Activated CD8-positive, alpha-beta T cell treated with anti-CD3 and anti-CD28 coated beads, Interleukin-2, amount 10 ng/mL, durations not matched to agents 7 days and 5 days (primary cell): ENCODE measurements around the gene SUN2. TPM values are rescaled to one million over a fixed set of nuclear protein-coding genes. Genes with fewer than 3 reads are reported as not detected.

ENCODE experiments used
- ATAC-seq: fragments of 150-1000 bp; cut with Tn5 transposase; one replicate; pipeline ENCODE4 v1.10.0; 2021; ENCODE audit warnings: moderate library complexity
- CTCF ChIA-PET: fragments of 350-600 bp; sonication (Branson Sonifier 250); formaldehyde crosslinking; loops from one replicate; lab custom pipeline; 2021; ENCODE audit warnings: antibody characterized with exemption; lab: Charles Lee
- POLR2A ChIA-PET: fragments of 350-600 bp; sonication (Branson Sonifier 250); formaldehyde crosslinking; loops from one replicate; lab custom pipeline; 2021; ENCODE audit warnings: antibody characterized with exemption; lab: Charles Lee
- DNase-seq: peaks from one replicate; pipeline ENCODE4 v3.0.0-alpha.2; 2020
- H3K27ac Mint-ChIP-seq: one replicate; pipeline ENCODE4 v1.8.0; 2021; ENCODE audit warnings: mild to moderate bottlenecking, mixed read lengths
- H3K27me3 Mint-ChIP-seq: one replicate; pipeline ENCODE4 v1.8.0; 2021; ENCODE audit warnings: low read depth, mixed read lengths
- H3K36me3 Mint-ChIP-seq: one replicate; pipeline ENCODE4 v1.8.0; 2021; ENCODE audit warnings: low read depth, mixed read lengths
- H3K4me1 Mint-ChIP-seq: one replicate; pipeline ENCODE4 v1.8.0; 2021; ENCODE audit warnings: low read depth, mixed read lengths
- H3K4me3 Mint-ChIP-seq: one replicate; pipeline ENCODE4 v1.8.0; 2021; ENCODE audit warnings: mild to moderate bottlenecking, mixed read lengths
- H3K9me3 Mint-ChIP-seq: one replicate; pipeline ENCODE4 v1.8.0; 2022; ENCODE audit warnings: mixed read lengths; ENCODE audit not compliant: insufficient read depth
- total RNA-seq, 2 experiments: library from RNA; stranded (reverse); gene quantifications; one replicate each; pipeline ENCODE4 v1.2.3, GENCODE V29; 2021

The SUN2 gene
- total RNA-seq, 2 experiments from 2014 or later, result 481 to 482 TPM

- H3K36me3 Mint-ChIP-seq, result peaks cover 88% of the 10 kb centered on the region
- DNase-seq (no peak), ATAC-seq (no peak)
- no peak overlapping the region for H3K4me3 Mint-ChIP-seq
- H3K9me3 Mint-ChIP-seq, result no peaks in the 10 kb centered on the region
- H3K27ac Mint-ChIP-seq, result peak overlapping the region; percentile 22
- POLR2A ChIA-PET, result interaction anchor here (0.9 to 16.4 kb wide), 3 partner anchors 12 to 22 kb away, joined by 4 to 307 read pairs (median 4); partner anchors contain the start of gene SUN2
- CTCF ChIA-PET, result interaction anchor here (1.5 to 1.6 kb wide), 2 partner anchors 12 to 15 kb away, joined by 4 to 6 read pairs; no protein-coding TSS in a partner anchor
- no peaks in the 10 kb centered on the region for H3K27me3 Mint-ChIP-seq
- H3K4me1 Mint-ChIP-seq, result peaks cover 67% of the 10 kb centered on the region
These were observed 15.6 kb downstream of the SUN2 start for GRCh38 chr22:38740116-38740723.

GRCh38 chr22:38739300-38740055 lies 16.3 kb downstream of the SUN2 start:
- ChIA-PET CTCF (interaction anchor here (1.5 to 1.6 kb wide), 2 partner anchors 12 to 14 kb away, joined by 4 to 6 read pairs; no protein-coding TSS in a partner anchor), POLR2A (interaction anchor here (0.9 to 16.4 kb wide), 2 partner anchors 13 to 17 kb away, joined by 3 to 307 read pairs; partner anchors contain the start of gene SUN2)
- Mint-ChIP-seq H3K4me3 (no peak overlapping the region), H3K4me1 (peaks cover 69% of the 10 kb centered on the region), H3K36me3 (peaks cover 88% of the 10 kb centered on the region), H3K27ac (peak overlapping the region; percentile 22), H3K9me3 (no peaks in the 10 kb centered on the region), H3K27me3 (no peaks in the 10 kb centered on the region)
- no peak for ATAC-seq
- no peak for DNase-seq

GRCh38 chr22:38738475-38739070 lies 17.2 kb downstream of the SUN2 start:
- ChIA-PET CTCF (no interaction called here), POLR2A (interaction anchor here (0.9 to 16.4 kb wide), 2 partner anchors 14 to 16 kb away, joined by 3 to 307 read pairs; partner anchors contain the start of gene SUN2)
- ATAC-seq (no peak), DNase-seq (no peak)
- Mint-ChIP-seq H3K9me3 (no peaks in the 10 kb centered on the region), H3K27ac (peak overlapping the region; percentile 55), H3K36me3 (peaks cover 93% of the 10 kb centered on the region), H3K27me3 (no peaks in the 10 kb centered on the region), H3K4me3 (no peak overlapping the region), H3K4me1 (peaks cover 71% of the 10 kb centered on the region)

GRCh38 chr22:38737302-38738060 lies 18.3 kb downstream of the SUN2 start:
- Mint-ChIP-seq H3K27ac (peak overlapping the region; percentile 85), H3K36me3 (peaks cover 90% of the 10 kb centered on the region), H3K4me3 (no peak overlapping the region), H3K9me3 (no peaks in the 10 kb centered on the region), H3K27me3 (no peaks in the 10 kb centered on the region), H3K4me1 (peaks cover 70% of the 10 kb centered on the region)
- ATAC-seq, result no peak
- ChIA-PET CTCF (interaction anchor here (5.4 kb wide), 1 partner anchor 14 kb away, joined by 57 read pairs; no protein-coding TSS in a partner anchor), POLR2A (interaction anchor here (16.4 kb wide), 1 partner anchor 15 kb away, joined by 307 read pairs; the partner anchor contains the start of gene SUN2)
- DNase-seq, result no peak

GRCh38 chr22:38736257-38736570 lies 19.6 kb downstream of the SUN2 start:
- H3K9me3 Mint-ChIP-seq, result no peaks in the 10 kb centered on the region
- ChIA-PET POLR2A (interaction anchor here (1.4 to 16.4 kb wide), 5 partner anchors 12 to 38 kb away, joined by 3 to 307 read pairs (median 12); partner anchors contain the start of genes GTPBP1 and SUN2), CTCF (interaction anchor here (5.4 kb wide), 1 partner anchor 13 kb away, joined by 57 read pairs; no protein-coding TSS in a partner anchor)
- H3K36me3 Mint-ChIP-seq, result peaks cover 81% of the 10 kb centered on the region
- H3K27me3 Mint-ChIP-seq, result no peaks in the 10 kb centered on the region
- H3K27ac Mint-ChIP-seq, result peak overlapping the region; percentile 85
- peaks cover 65% of the 10 kb centered on the region for H3K4me1 Mint-ChIP-seq
- DNase-seq (no peak), ATAC-seq (no peak)
- H3K4me3 Mint-ChIP-seq, result no peak overlapping the region

GRCh38 chr22:38735465-38736256 lies 20.1 kb downstream of the SUN2 start:
- CTCF ChIA-PET, result interaction anchor here (1.5 to 5.4 kb wide), 4 partner anchors 12 to 30 kb away, joined by 3 to 57 read pairs (median 4); no protein-coding TSS in a partner anchor
- H3K27ac Mint-ChIP-seq, result peak overlapping the region; percentile 85
- no peaks in the 10 kb centered on the region for H3K9me3 Mint-ChIP-seq
- ATAC-seq, result no peak
- peaks cover 59% of the 10 kb centered on the region for H3K4me1 Mint-ChIP-seq
- H3K27me3 Mint-ChIP-seq, result no peaks in the 10 kb centered on the region
- DNase-seq, result no peak
- POLR2A ChIA-PET, result interaction anchor here (1.0 to 16.4 kb wide), 7 partner anchors 7 to 38 kb away, joined by 3 to 307 read pairs (median 12); partner anchors contain the start of genes GTPBP1 and SUN2
- H3K36me3 Mint-ChIP-seq, result peaks cover 80% of the 10 kb centered on the region
- H3K4me3 Mint-ChIP-seq, result no peak overlapping the region

- H3K4me1 Mint-ChIP-seq, result peaks cover 57% of the 10 kb centered on the region
- H3K4me3 Mint-ChIP-seq, result no peak overlapping the region
- CTCF ChIA-PET, result interaction anchor here (0.6 to 5.4 kb wide), 7 partner anchors 12 to 459 kb away, joined by 3 to 57 read pairs (median 5); no protein-coding TSS in a partner anchor
These were observed 20.7 kb downstream of the SUN2 start for GRCh38 chr22:38735126-38735464.

GRCh38 chr22:38734421-38735100 lies 21.2 kb downstream of the SUN2 start:
- H3K4me1 Mint-ChIP-seq, result peaks cover 52% of the 10 kb centered on the region
- ATAC-seq (no peak), DNase-seq (no peak)
- CTCF ChIA-PET, result interaction anchor here (0.6 to 5.4 kb wide), 14 partner anchors 8 to 458 kb away, joined by 3 to 57 read pairs (median 8); partner anchors contain the start of genes GTPBP1 and NPTXR
- H3K9me3 Mint-ChIP-seq, result no peaks in the 10 kb centered on the region
- H3K36me3 Mint-ChIP-seq, result peaks cover 79% of the 10 kb centered on the region
- no peak overlapping the region for H3K4me3 Mint-ChIP-seq
- peak overlapping the region; percentile 85 for H3K27ac Mint-ChIP-seq
- H3K27me3 Mint-ChIP-seq, result no peaks in the 10 kb centered on the region
- POLR2A ChIA-PET, result interaction anchor here (1.0 to 16.4 kb wide), 6 partner anchors 9 to 28 kb away, joined by 4 to 307 read pairs (median 18); partner anchors contain the start of genes GTPBP1 and SUN2

More at GRCh38 chr22:38735126-38735464, 20.7 kb downstream of the SUN2 start:
- Mint-ChIP-seq H3K36me3 (peaks cover 81% of the 10 kb centered on the region), H3K27ac (peak overlapping the region; percentile 85), H3K9me3 (no peaks in the 10 kb centered on the region), H3K27me3 (no peaks in the 10 kb centered on the region)
- DNase-seq, result no peak
- no peak for ATAC-seq
- POLR2A ChIA-PET, result interaction anchor here (1.0 to 16.4 kb wide), 7 partner anchors 8 to 37 kb away, joined by 3 to 307 read pairs (median 12); partner anchors contain the start of genes GTPBP1 and SUN2

GRCh38 chr22:38733724-38734381 lies 21.9 kb downstream of the SUN2 start:
- ChIA-PET CTCF (interaction anchor here (0.9 to 5.4 kb wide), 15 partner anchors 9 to 120 kb away, joined by 3 to 57 read pairs (median 5); partner anchors contain the start of genes GTPBP1 and NPTXR), POLR2A (interaction anchor here (0.9 to 16.4 kb wide), 7 partner anchors 9 to 35 kb away, joined by 3 to 307 read pairs (median 12); partner anchors contain the start of genes GTPBP1 and SUN2)
- Mint-ChIP-seq H3K27ac (peak overlapping the region; percentile 85), H3K27me3 (no peaks in the 10 kb centered on the region), H3K9me3 (no peaks in the 10 kb centered on the region), H3K4me3 (no peak overlapping the region), H3K4me1 (peaks cover 47% of the 10 kb centered on the region), H3K36me3 (peaks cover 77% of the 10 kb centered on the region)
- DNase-seq (no peak), ATAC-seq (no peak)
